Activated T-helper 9 cell treated with anti-CD3 and anti-CD28 coated beads, Interleukin-2, amount 50 U/mL, for 16 hours (primary cell): ENCODE measurements around the gene CFAP52.
"Not testable (repeated sequence)": the region's sequence is repeated elsewhere in the genome, so short reads cannot be mapped to it uniquely, and the experiment has no call there.

ENCODE experiments used
- DNase-seq: peaks from one replicate; pipeline ENCODE4 v3.0.0-alpha.2; 2020; ENCODE audit warnings: low read depth

CFAP52 gene

DNA sequence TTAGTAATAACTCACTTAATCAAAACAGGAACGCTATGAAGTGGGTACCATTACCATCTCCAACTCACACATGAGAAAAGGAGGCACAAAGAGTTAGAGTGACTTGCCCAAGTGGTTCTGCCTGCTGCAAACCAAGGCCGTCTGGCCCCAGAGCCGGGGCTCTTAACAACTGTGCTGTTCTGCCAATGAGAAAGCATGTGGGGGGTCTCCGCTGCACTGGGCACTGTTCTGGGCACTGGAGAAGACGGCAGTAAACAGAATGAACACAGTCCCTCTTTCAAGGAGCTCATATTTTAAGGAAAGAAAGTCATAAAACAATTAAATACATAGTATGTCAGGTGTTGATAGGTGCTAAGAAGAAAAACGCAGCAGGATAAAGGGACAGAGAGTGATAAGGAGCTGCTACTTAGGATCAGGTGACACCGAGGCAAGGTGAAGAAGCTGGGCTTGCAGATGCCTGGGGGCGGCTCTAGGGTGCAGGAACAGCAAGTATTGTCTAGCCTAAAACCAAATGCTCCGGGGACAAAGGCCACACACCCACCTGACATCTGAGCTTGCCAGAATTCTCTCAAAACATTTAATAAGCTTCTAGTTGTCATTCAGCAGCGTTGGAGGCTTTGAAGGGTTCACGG lies 7.4 kb upstream of the CFAP52 start:
- DNase-seq, result no peak

DNA sequence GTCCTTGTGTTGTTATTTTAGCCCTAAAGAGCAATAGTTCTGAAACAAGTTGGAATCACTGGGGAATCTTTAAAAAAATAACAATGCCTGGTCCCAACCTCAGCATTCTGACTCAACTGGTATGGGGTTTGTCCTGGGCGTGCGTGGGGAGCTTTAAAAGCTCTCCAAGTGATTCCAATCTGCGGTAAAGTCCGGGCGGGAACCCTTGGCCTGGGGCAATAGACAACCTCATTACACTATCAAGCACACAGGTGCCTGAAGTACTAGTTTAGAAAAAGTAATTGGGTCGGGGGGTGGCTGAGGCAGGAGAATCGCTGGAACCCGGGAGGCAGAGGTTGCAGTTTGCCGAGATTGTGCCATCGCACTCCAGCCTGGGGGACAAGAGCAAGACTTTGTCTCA lies 5.2 kb upstream of the CFAP52 start:
- DNase-seq, result no peak

DNA sequence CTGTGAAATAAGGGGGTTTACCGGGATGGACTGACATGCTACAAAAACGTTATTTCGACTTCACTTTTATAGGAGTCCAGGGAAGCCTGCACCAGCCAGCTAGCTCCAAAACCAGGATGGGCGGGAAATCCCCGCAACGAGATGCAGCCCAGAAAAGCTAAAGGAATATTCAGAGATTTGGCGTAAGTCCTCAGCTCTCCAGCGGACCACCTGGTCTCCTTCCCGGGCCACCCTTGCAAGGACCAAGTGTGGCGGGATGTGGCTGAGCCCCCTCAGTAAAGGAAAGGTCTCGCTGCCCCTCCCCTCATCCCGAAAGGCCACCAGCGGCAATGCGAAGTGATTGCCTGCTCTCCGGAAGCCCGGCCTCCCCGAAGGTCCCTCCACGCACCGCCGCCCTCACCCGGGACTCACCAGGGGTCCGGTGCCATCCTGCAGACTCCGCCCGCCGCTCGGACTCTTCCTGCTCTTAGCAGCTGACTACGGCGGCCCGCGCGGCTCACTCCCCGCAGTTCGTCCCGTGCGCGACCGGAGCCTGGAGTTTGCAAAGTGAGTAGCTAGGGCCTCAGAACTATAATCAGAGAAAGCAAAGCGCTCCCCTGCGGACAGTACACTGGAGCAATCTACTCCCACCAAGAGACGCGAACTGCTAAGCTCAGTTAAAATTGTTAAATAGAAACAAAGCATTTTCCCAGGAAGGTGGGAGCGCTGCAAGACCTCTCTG lies 901 bp upstream of the CFAP52 start, which contains the start of gene STX8:
STX8 (minus strand) TSS at position 440 of the 721 bp plus-strand sequence; CDS start at position 428, 12 bp downstream.
- DNase-seq, result peak; percentile 70

DNA sequence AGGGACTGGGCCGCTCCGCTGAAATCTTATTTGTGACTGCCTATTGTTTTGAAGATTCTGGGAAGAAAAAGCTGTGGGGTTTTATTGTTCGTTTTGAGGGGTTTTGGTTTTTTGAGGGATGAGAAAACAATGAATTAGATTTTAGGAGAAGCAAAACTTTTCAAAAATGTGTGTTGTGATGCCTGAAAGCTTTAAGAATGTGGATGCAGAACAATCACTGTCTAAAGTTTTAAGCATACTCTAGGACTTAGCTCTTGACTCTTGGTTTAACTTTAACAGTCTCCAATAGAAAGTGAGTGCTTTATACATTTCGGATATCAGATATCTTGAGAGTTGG lies 899 bp downstream of the CFAP52 start:
- DNase-seq, result no peak

DNA sequence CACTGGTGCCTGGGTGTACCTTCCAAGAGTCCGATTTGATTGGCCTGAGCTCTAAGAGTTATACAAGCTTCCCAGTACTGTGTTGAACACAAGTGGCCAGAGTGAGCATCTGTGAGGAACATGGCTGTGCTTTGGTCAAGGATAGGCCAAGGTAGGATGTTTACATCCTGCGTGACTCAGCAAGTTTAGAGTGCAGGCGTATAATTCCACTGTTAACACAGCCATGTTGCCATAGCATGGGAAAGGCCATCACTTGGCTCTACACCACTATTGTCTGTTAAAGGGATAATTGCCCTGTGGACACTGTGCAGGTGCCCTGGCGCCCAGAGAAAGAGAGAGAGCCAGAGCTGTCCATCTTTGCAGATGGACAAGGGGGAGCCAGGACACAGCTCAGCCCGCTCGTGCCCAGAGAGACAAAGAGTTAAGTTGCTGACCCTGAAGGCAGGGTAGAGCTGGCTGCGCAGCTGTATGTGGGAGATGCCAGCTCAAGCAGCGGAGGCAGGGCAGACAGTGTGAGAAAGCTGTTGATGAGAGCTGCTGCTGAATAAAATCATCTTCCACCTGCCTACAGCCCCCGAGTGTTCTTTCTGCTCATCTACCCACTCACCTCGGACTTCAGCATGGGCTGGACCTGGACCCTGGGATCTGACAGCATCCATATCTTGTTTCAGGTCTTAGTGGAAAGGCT lies 11.7 kb downstream of the CFAP52 start:
- no peak for DNase-seq

DNA sequence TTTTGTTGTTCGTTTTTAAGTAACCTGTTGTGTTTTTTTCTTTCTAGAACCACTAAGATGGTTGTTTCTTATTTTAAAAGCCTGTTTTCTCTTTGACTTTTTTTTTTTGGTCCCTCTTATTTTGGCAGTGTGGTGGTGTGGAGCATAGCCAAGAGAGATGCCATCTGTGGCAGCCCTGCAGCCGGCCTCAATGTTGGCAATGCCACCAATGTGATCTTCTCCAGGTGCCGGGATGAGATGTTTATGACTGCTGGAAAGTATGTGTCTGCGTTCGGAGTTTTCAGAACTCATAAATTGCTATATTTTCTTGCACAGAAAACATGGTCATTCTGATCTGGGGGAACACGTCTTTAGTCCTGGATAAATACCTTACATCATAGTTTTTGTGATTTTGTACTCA lies 17.6 kb downstream of the CFAP52 start:
- no peak for DNase-seq

DNA sequence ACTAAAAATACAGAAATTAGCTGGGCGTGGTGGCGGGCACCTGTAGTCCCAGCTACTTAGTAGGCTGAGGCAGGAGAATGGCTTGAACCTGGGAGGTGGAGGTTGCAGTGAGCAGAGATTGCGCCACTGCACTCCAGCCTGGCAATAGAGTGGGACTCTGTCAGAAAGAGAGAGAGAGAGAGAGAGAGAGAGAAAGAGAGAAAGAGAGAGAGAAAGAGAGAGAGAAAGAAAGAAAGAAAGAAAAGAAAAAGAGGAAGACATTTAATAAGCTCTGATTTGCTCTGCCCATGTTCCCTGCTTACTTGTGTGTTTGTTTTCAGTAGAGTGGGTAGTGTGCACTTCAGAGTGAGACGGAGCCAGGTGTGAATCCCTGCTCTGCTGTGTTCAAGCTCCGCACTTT lies 21.2 kb downstream of the CFAP52 start:
- DNase-seq, result not testable (repeated sequence)

DNA sequence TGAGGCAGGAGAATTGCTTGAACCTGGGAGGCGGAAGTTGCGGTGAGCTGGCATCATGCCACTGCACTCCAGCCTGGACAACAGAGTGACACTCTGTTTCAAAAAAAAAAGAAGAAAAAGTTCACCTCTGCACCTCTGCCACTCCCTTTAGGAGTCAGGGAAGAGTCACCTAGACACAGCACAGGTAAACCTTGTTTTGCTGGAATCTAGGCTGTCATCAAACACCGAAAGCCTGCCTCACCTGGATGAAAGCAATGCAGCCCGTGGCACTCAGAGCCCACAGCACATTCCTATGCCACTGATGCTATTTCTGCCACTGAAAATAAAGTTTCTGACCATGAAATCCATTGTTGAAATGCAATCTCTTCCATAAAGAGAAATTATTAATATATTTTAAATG lies 22.2 kb downstream of the CFAP52 start:
- no peak for DNase-seq

DNA sequence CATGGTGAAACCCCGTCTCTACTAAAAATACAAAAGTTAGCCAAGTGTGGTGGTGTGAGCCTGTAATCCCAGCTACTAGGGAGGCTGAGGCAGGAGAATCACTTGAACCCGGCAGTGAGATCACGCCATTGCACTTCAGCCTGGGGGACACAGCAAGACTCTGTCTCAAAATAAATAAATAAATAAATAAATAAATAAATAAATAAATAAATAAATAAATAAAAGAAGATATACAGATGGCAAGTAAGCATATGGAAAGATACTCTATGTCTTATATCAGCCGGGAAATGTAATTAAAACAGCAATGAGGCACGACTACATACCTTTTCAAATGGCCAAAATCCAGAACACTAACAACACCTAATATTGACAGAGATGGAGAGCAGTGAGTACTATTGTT lies 28.1 kb downstream of the CFAP52 start:
- DNase-seq, result not testable (repeated sequence)

DNA sequence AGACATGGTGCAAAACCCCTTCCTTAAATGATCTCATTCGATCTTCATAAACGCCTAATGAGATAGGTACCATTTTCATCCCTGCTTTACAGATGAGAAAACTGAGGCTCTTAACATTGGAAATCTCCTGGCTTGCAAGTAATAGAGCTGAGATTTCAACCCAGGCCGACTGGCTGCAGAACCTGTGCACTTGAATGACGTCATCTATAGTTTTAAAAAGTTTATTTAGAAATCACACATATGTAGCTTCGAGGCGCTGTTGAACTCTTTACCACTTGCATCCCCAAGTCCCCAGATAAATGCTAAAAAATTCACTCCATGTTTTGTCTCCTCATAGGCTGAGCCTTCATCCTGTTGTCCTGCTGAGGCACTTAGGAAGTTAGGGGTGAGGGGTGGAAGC lies 30.0 kb downstream of the CFAP52 start:
- no peak for DNase-seq

DNA sequence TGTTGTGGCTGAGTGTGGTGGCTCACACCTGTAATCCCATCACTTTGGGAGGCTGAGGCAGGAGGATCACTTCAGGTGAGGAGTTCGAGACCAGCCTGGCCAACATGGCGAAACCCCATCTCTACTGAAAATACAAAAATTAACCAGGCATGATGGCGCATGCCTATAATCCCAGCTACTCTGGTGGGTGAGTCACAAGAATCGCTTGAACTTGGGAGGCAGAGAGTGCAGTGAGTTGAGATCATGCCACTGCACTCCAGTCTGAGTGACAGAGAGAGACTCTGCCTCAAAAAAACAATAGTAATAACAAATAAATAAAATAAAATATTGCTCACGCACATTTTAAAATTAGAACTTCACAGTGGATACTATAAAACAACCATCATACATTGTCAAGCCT lies 30.6 kb downstream of the CFAP52 start:
- not testable (repeated sequence) for DNase-seq

DNA sequence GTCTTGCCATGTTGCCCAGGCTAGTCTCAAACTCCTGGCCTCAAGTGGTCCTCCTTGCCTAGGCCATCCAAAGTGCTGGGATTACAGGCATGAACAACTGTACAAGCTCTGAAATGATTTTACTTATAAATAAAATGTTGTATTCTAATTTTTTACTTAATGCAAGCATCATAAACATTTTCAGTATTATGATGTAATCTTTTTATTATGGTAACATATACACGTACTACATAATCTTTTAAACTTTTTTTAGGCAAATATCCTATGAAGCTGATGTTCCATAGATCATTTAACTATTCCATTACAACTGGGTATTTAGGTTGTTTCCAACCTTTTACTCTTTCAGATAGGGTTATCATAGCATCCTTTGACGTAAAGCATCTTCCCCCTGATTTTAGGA lies 35.1 kb downstream of the CFAP52 start:
- no peak for DNase-seq

DNA sequence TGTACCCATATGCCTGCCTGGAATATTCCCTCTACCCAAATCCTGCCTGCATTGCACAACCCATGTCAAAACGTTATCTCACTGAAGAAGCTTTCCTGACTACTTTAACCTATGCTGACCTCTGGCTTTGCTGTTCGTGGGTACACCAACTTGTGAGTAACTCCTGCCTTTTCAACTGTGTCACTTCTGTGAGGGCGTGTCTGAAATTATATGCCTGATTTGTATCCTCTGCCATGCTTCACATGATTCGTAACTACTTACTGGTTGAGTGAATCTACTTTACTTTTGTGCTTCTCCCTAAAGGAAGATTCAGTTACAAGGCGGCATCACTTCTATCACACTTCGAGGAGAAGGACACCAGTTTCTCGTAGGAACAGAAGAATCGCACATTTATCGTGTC lies 35.6 kb downstream of the CFAP52 start:
- DNase-seq, result no peak

DNA sequence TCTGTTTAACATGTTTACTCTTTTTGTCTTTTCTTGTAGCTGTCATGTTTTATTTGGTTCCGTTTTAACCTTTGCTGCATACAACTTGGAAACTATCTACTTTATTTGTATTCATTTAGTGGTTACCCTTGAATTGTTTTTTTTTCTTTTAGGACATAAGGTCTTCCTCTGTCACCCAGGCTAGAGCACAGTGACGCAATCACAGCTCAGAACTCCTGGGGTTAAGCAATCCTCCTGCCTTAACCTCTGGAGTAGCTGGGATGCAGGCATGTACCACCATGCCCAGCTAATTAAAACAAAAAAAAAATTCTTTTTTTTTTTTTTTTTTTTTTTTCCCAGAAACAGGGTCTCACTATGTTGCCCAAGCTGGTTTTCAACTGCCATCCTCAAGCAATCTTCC lies 39.0 kb downstream of the CFAP52 start:
- no peak for DNase-seq

DNA sequence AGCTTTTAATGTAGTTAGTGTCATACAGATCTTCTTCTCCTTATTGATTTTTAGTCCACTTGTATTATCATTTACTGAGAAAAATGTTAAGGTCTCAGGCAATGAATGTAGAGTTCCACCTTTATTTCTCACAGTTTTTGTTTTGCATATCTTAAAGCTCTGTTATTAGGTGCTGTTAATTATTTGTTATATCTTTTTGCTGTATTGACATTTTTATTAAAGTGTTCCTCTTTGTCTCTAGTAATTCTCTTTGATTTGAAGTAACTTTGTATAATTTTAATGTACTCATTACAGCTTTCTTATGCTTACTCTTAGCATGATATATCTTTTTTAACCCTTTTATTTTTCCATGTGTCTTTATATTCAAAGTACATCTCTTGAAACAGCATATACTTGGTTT lies 46.5 kb downstream of the CFAP52 start:
- no peak for DNase-seq

DNA sequence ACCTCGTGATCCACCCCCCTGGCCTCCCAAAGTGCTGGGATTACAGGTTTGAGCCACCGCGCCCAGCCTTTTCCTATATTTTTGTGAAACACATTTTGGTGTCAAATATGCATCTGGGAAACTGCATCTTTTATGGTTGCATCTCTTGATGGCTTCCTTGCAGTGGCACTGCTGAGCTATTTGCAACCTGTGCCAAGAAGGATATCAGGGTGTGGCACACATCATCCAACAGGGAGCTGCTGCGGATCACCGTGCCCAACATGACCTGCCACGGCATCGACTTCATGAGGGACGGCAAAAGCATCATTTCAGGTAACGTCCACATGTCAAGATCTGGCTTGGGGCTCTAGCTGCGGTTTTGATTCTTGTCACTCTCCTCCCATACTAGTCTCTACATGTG lies 52.1 kb downstream of the CFAP52 start:
- DNase-seq, result no peak

DNA sequence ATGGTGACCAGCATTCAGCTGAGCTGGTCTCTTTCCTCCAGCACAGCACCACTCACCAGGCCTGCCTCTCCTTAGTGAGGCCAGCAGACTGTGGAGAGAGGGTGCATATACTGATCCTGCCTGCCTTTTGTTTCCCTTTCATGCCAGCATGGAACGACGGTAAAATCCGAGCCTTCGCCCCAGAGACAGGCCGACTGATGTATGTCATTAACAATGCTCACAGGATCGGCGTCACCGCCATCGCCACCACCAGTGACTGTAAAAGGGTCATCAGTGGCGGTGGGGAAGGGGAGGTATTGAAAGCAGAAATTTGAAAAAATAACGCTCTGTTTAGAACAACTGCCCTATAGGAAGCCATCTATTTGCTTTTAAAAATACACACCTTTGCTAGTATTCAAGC lies 56.3 kb downstream of the CFAP52 start:
- DNase-seq, result no peak

DNA sequence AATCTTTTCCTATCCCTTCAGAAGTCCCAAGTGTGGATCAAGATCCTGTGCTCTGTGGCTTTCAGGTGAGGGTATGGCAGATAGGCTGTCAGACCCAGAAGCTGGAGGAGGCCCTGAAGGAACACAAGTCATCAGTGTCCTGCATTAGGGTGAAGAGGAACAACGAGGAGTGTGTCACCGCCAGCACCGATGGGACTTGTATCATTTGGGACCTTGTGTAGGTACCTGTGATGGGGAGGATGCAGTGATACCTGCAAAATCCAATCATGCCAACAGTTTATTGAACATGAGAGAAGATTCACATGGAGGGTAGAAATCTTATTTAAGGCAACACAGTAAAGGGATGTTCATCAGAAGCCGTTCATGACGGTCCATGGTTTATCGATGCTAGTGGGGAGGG lies 58.9 kb downstream of the CFAP52 start:
- DNase-seq, result no peak

DNA sequence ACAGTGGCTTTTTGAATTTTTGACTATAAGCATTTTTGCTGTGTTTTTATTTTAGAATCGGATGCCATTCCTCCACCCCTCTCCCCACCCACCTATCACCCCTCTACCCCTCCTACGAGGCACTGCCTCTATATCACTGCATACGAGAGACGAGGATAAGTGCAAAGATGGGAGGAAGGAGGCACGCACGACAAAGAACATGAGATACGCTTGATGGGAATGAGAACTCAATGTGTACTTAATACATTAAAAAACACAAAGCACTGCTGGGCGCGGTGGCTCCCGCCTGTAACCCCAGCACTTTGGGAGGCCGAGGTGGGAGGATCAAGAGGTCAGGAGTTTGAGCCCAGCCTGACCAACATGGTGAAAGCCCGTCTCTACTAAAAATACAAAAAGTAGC lies 60.1 kb downstream of the CFAP52 start:
- no peak for DNase-seq

DNA sequence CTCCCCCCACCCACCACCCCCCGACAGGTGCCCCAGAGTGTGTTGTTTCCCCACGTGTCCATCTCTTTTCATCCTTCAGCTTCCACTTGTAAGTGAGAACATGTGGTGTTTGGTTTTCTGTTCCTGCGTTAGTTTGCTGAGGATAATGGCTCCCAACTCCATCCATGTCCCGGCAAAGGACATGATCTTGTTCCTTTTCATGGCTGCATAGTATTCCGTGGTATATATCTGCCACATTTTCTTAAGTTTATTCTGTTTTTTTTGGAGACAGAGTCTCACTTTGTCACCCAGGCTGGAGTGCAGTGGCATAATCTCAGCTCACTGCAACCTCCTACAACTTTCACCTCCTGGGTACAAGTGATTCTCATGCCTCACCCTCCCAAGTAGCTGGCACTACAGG lies 63.9 kb downstream of the CFAP52 start:
- not testable (repeated sequence) for DNase-seq

DNA sequence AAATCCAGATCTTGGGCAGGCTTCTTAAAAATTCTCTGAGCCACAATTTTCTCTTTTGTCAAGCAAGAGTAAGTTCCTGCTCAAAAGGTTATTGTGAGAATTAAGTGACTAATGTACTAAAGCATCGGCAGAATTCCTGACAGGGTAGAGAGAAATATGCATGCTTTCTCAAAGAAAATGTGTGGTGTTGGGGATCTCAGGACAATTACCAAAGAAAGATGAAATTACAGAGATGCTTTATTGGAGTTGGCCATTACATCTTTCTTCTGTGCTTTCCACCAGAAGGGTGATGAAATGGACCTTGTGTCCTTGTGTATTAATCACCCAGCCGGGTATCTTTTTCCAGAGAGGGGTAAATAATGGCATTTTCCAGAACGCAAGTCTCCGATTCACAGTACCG lies 67.2 kb downstream of the CFAP52 start:
- no peak for DNase-seq

DNA sequence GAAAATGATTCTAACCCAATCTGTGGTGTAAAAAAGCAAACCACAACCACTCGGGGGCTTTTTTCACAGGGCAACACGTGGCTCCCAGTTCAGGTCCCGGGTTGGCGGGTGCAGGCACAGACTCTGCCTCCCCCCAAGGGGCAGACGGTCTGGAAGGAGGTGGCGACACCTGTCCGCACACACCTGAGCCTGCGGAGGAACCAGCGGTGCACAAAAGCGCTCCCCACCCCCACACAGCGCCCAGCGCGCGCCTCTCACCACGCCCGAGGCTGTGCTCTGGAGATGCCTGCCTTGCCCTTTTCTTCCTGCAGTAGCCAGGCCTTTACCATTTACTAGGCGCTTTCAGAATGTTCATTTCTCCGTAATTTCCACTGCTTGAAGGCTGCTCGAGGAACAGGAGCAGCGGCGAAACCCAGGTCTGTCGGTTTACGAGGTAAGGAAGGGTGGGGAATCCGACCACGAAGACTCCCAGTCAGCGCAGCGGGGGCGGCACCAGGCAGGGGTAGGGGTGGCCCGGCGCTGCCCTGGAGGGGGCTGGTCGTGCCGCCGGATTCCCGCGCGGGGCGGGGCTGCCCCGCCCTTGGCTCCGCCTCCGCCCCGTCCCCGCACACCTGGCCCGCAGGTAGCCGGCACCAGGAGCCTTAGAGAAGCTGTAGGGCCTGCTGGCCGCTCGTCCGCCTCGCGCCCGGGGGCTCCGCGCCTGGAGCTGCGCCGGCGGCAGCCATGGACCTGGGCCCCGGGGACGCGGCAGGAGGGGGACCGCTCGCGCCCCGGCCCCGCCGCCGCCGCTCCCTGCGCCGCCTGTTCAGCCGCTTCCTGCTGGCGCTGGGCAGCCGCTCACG lies 68.7 kb downstream of the CFAP52 start, which contains the start of gene USP43:
USP43 (plus strand) TSS at position 608 of the 842 bp plus-strand sequence; CDS start at position 724, 116 bp downstream.
- DNase-seq, result peak; percentile 3
